ENCODE results near the gene NR2C2. TPM values are rescaled to one million over a fixed set of nuclear protein-coding genes. Genes with fewer than 3 reads are reported as not detected.

The NR2C2 gene
- total and polyA plus RNA-seq, 9 of the 15 experiments (the other 6 are each of a cell fraction or from before 2014, with no cell fraction given): 6.1 to 33.0 (median 14.6) TPM

GRCh38 chr3:15049584-15049983 is 102.2 kb downstream of the NR2C2 start:
- H2AFZ ChIP-seq (ENCODE audit: low read depth, low read length): no peak overlapping the region
- WGBS (ENCODE audit: insufficient coverage, low coverage, missing lambda C conversion rate): 100% methylated on average over 2 of the region's 2 CpGs
- H3K4me1 ChIP-seq (replicated peaks in 1 of 2; ENCODE audit: control insufficient read depth in 2 of 2, insufficient read depth in 2 of 2, low read length in 2 of 2): peaks cover 29 to 34% of the 10 kb centered on the region in 2 experiments
- ATAC-seq (no peak), FAIRE-seq (no peak), DNase-seq (ENCODE audit: extremely low read depth in 1 of 4, low spot score in 3 of 4) (no peak)
- H3K27ac ChIP-seq (ENCODE audit: extremely low read depth, low read depth, low read length): no peak overlapping the region
- no TSS peak for BruUV-seq (replicated peaks)
- peaks cover 15% of the 10 kb centered on the region for H3K9me1 ChIP-seq (ENCODE audit: control insufficient read depth, insufficient read depth, low read length)
- intact Hi-C loops (cut with micrococcal nuclease) (no loop called here), in situ Hi-C loops (cut with MboI) (no loop called here)
- POLR2A ChIA-PET: interaction anchor here (0.6 to 2.3 kb wide), 3 partner anchors 15 to 24 kb away, joined by 4 to 18 read pairs (median 5); partner anchors contain the start of gene MRPS25
- H3K4me2 ChIP-seq (ENCODE audit: insufficient read depth, low read length): no peak overlapping the region
- peaks cover 62% of the 10 kb centered on the region for H3K79me2 ChIP-seq (ENCODE audit: control insufficient read depth, insufficient read depth, low read length)
- peaks cover 99% of the 10 kb centered on the region for H3K36me3 ChIP-seq (ENCODE audit: control insufficient read depth, insufficient read depth, low read length)
- no peak overlapping the region for H3K4me3 ChIP-seq
- no peaks in the 10 kb centered on the region for H3K9me3 ChIP-seq (replicated peaks; ENCODE audit: control insufficient read depth, insufficient read depth, low read depth, low read length)
- H3K9ac ChIP-seq (ENCODE audit: insufficient read depth in 1 of 2, low read depth in 2 of 2, low read length in 2 of 2): no peak overlapping the region
- CTCF ChIA-PET (ENCODE audit: low intra/inter-chr PET ratio): interaction anchor here (0.7 kb wide), 1 partner anchor 150 kb away, joined by 3 read pairs; no protein-coding TSS in a partner anchor
- H4K20me1 ChIP-seq (replicated peaks; ENCODE audit: control insufficient read depth, insufficient read depth, low read length): peaks cover 38% of the 10 kb centered on the region
- no peaks in the 10 kb centered on the region for H3K27me3 ChIP-seq (ENCODE audit: control insufficient read depth in 2 of 2, insufficient read depth in 2 of 2, low read length in 2 of 2)
- TF ChIP-seq TFAM (CRISPR knock-in tag; conservative IDR thresholded peaks at IDR 0.05): no peak
- no peak for TF ChIP-seq TFAP4 (CRISPR knock-in tag; IDR thresholded peaks at IDR 0.05; ENCODE audit: borderline replicate concordance)
- TF ChIP-seq, protein P1, sequence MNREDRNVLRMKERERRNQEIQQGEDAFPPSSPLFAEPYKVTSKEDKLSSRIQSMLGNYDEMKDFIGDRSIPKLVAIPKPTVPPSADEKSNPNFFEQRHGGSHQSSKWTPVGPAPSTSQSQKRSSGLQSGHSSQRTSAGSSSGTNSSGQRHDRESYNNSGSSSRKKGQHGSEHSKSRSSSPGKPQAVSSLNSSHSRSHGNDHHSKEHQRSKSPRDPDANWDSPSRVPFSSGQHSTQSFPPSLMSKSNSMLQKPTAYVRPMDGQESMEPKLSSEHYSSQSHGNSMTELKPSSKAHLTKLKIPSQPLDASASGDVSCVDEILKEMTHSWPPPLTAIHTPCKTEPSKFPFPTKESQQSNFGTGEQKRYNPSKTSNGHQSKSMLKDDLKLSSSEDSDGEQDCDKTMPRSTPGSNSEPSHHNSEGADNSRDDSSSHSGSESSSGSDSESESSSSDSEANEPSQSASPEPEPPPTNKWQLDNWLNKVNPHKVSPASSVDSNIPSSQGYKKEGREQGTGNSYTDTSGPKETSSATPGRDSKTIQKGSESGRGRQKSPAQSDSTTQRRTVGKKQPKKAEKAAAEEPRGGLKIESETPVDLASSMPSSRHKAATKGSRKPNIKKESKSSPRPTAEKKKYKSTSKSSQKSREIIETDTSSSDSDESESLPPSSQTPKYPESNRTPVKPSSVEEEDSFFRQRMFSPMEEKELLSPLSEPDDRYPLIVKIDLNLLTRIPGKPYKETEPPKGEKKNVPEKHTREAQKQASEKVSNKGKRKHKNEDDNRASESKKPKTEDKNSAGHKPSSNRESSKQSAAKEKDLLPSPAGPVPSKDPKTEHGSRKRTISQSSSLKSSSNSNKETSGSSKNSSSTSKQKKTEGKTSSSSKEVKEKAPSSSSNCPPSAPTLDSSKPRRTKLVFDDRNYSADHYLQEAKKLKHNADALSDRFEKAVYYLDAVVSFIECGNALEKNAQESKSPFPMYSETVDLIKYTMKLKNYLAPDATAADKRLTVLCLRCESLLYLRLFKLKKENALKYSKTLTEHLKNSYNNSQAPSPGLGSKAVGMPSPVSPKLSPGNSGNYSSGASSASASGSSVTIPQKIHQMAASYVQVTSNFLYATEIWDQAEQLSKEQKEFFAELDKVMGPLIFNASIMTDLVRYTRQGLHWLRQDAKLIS (CRISPR knock-in tag; IDR thresholded peaks at IDR 0.05): no peak
- no peak for TF ChIP-seq ZNF609 (CRISPR knock-in tag; IDR thresholded peaks at IDR 0.05; ENCODE audit: borderline replicate concordance)
- TF ChIP-seq EZH2 (IDR thresholded peaks at IDR 0.05; ENCODE audit: borderline replicate concordance, low read depth, low read length): no peak
- no peak for TF ChIP-seq POLR2AphosphoS5 (IDR thresholded peaks at IDR 0.05; ENCODE audit: control insufficient read depth, insufficient read depth, low read depth, low read length)
- no peak for TF ChIP-seq KLF1 (tag; IDR thresholded peaks at IDR 0.05)
- TF ChIP-seq MEF2A (IDR thresholded peaks at IDR 0.05; ENCODE audit: control insufficient read depth, low read depth, low read length): no peak
- TF ChIP-seq NONO (IDR thresholded peaks at IDR 0.05; ENCODE audit: low read depth in 2 of 2, low read length in 1 of 2): no peak
- no peak for TF ChIP-seq SLC30A9 (CRISPR knock-in tag; IDR thresholded peaks at IDR 0.05)
